Testis (tissue), 3 donors: ENCODE results near the gene COTL1. TPM values are rescaled to one million over a fixed set of nuclear protein-coding genes. Genes with fewer than 3 reads are reported as not detected.

Experiments used
- DNase-seq: peaks from one replicate; pipeline ENCODE4 v3.0.0-alpha.2; 2019
- H3K27ac ChIP-seq, 2 donors: fragments of 200-600 bp; sonication (generic); one replicate each; pipeline ENCODE4 v1.5.1; 2019
- H3K27me3 ChIP-seq: fragments of 200-600 bp; sonication (generic); one replicate; pipeline ENCODE4 v1.5.1; 2019
- H3K36me3 ChIP-seq: fragments of 200-600 bp; sonication (generic); one replicate; pipeline ENCODE4 v1.5.1; 2017; ENCODE audit warnings: low read depth; ENCODE audit errors: missing control alignments
- H3K4me1 ChIP-seq: fragments of 200-600 bp; sonication (generic); one replicate; pipeline ENCODE4 v1.5.1; 2019
- H3K4me3 ChIP-seq, 2 donors: fragments of 200-600 bp; sonication (generic); one replicate each; pipeline ENCODE4 v1.5.1; 2017 to 2019
- H3K9me3 ChIP-seq: fragments of 200-600 bp; sonication (generic); one replicate; pipeline ENCODE4 v1.5.1; 2017
- CTCF ChIP-seq, 3 experiments: fragments of 450-650 bp in 2 of 3; fragments of 200-600 bp in 1 of 3; sonication (generic) in 1 of 3; IDR thresholded peaks; one replicate each; pipeline ENCODE4 v1.5.1; 2016 to 2019; ENCODE audit warnings: antibody characterized with exemption in 3 of 3, mild to moderate bottlenecking in 2 of 3, moderate library complexity in 1 of 3
- POLR2A ChIP-seq: fragments of 450-650 bp; IDR thresholded peaks from one replicate; pipeline ENCODE4 v1.6.1; 2017; ENCODE audit warnings: antibody characterized with exemption, mild to moderate bottlenecking, moderate library complexity
- WGBS, 2 donors: methylation state at CpG; one replicate each; pipeline ENCODE4 v1.1.5; 2018; 5-methylcytosine and 5-hydroxymethylcytosine counted together
- intact Hi-C: fragments of 100-400 bp; cut with DNase I; formaldehyde crosslinking; loops from one replicate; pipeline ENCODE4 v1.15.1; 2023; ENCODE audit warnings: low total_unique reads
- polyA plus RNA-seq: library from polyadenylated mRNA; stranded (reverse); fragments of 350-450 nt; fragmentation: Illumina TruSeq; extraction: RNeasy Lipid Tissue Mini Kit (QIAGEN cat#74804); gene quantifications from one replicate; pipeline ENCODE4 v1.2.3, GENCODE V29; 2014; ENCODE audit warnings: low read depth, low replicate concordance; ENCODE audit not compliant: insufficient read depth
- total RNA-seq, 2 donors: library from RNA; depleted of rRNA; stranded (reverse); fragments of >200 nt; gene quantifications; one replicate each; pipeline ENCODE4 v1.2.3, GENCODE V29; 2016

Gene COTL1
- total and polyA plus RNA-seq, 3 donors from 2014 or later = 56.9 to 124 (median 61.9) TPM

- no peak for DNase-seq
- Histone ChIP-seq H3K36me3 (no peaks in the 10 kb centered on the region), H3K9me3 (no peaks in the 10 kb centered on the region), H3K27me3 (no peaks in the 10 kb centered on the region), H3K4me1 (peaks cover 12% of the 10 kb centered on the region), H3K27ac (no peak overlapping the region), H3K4me3 (no peak overlapping the region)
- 93 to 94% methylated on average over 12 to 14 of the region's 14 CpGs for WGBS, 2 donors
- intact Hi-C loops = no loop called here
- TF ChIP-seq CTCF (IDR thresholded peaks at IDR 0.05) (no peak), POLR2A (no peak)
Observed at GRCh38 chr16:84596801-84597527, 20.9 kb downstream of the COTL1 start.

GRCh38 chr16:84596161-84596560 lies 21.7 kb downstream of the COTL1 start:
- H3K4me1 ChIP-seq = peaks cover 12% of the 10 kb centered on the region
- intact Hi-C loops = no loop called here
- TF ChIP-seq CTCF (IDR thresholded peaks at IDR 0.05) = no peak
- H3K27ac ChIP-seq = no peak overlapping the region
- no peaks in the 10 kb centered on the region for H3K9me3 ChIP-seq
- no peaks in the 10 kb centered on the region for H3K36me3 ChIP-seq
- H3K4me3 ChIP-seq = no peak overlapping the region
- no peak for DNase-seq
- no peaks in the 10 kb centered on the region for H3K27me3 ChIP-seq

- 82 to 91% methylated on average over 15 of the region's 15 CpGs for WGBS, 2 donors
Observed at GRCh38 chr16:84595052-84595481, 22.8 kb downstream of the COTL1 start.

GRCh38 chr16:84594725-84595038 lies 23.2 kb downstream of the COTL1 start:
- H3K36me3 ChIP-seq = no peaks in the 10 kb centered on the region
- peaks cover 12% of the 10 kb centered on the region for H3K4me1 ChIP-seq
- H3K9me3 ChIP-seq = no peaks in the 10 kb centered on the region
- no peak overlapping the region for H3K27ac ChIP-seq
- TF ChIP-seq CTCF (IDR thresholded peaks at IDR 0.05) (no peak), POLR2A (no peak)
- intact Hi-C loops = no loop called here
- H3K27me3 ChIP-seq = no peaks in the 10 kb centered on the region
- no peak for DNase-seq
- no peak overlapping the region for H3K4me3 ChIP-seq
- 68 to 70% methylated on average over 2 to 9 of the region's 9 CpGs for WGBS, 2 donors

More at GRCh38 chr16:84595052-84595481, 22.8 kb downstream of the COTL1 start:
- H3K4me1 ChIP-seq = peaks cover 12% of the 10 kb centered on the region
- no peak for DNase-seq
- TF ChIP-seq POLR2A = no peak
- TF ChIP-seq CTCF (IDR thresholded peaks at IDR 0.05) = no peak
- no peaks in the 10 kb centered on the region for H3K9me3 ChIP-seq
- H3K27me3 ChIP-seq = no peaks in the 10 kb centered on the region
- H3K27ac ChIP-seq = no peak overlapping the region
- no peak overlapping the region for H3K4me3 ChIP-seq
- H3K36me3 ChIP-seq = no peaks in the 10 kb centered on the region
- intact Hi-C loops = no loop called here
